ENCODE data around the gene KDM5A.
"Not testable (repeated sequence)": the region's sequence is repeated elsewhere in the genome, so short reads cannot be mapped to it uniquely, and the experiment has no call there.

Gene KDM5A

GRCh38 chr12:332581-333205, 56.4 kb downstream of the KDM5A start:
- no peak for DNase-seq (ENCODE audit: low read depth in 2 of 2)

GRCh38 chr12:331287-331686, 57.8 kb downstream of the KDM5A start:
- no peak for DNase-seq (ENCODE audit: low read depth in 2 of 2)

GRCh38 chr12:325906-326305, 63.2 kb downstream of the KDM5A start:
- DNase-seq (ENCODE audit: low read depth in 2 of 2) = no peak

GRCh38 chr12:323507-323906, 65.6 kb downstream of the KDM5A start:
- DNase-seq (ENCODE audit: low read depth in 2 of 2) = no peak

- no peak for DNase-seq (ENCODE audit: low read depth in 2 of 2)
Measured at GRCh38 chr12:321606-322326, 67.4 kb downstream of the KDM5A start.

- no peak for DNase-seq (ENCODE audit: low read depth in 2 of 2)
Measured at GRCh38 chr12:318759-319515, 70.2 kb downstream of the KDM5A start.

GRCh38 chr12:308511-308910, 80.6 kb downstream of the KDM5A start:
- no peak for DNase-seq (ENCODE audit: low read depth in 2 of 2)

- DNase-seq (ENCODE audit: low read depth in 2 of 2) = no peak
Measured at GRCh38 chr12:307406-307805, 81.7 kb downstream of the KDM5A start.

GRCh38 chr12:304805-305204, 84.3 kb downstream of the KDM5A start:
- DNase-seq (ENCODE audit: low read depth in 2 of 2) = no peak

- not testable (repeated sequence) for DNase-seq (ENCODE audit: low read depth in 2 of 2)
Measured at GRCh38 chr12:302766-303165, 86.4 kb downstream of the KDM5A start.

- DNase-seq (ENCODE audit: low read depth in 2 of 2) = not testable (repeated sequence)
Measured at GRCh38 chr12:300166-300565, 89.0 kb downstream of the KDM5A start.

GRCh38 chr12:299511-299910, 89.6 kb downstream of the KDM5A start:
- not testable (repeated sequence) for DNase-seq (ENCODE audit: low read depth in 2 of 2)

GRCh38 chr12:298059-298458, 91.1 kb downstream of the KDM5A start:
- DNase-seq (ENCODE audit: low read depth in 2 of 2) = not testable (repeated sequence)

GRCh38 chr12:295132-295531, 94.0 kb downstream of the KDM5A start:
- no peak for DNase-seq (ENCODE audit: low read depth in 2 of 2)

- DNase-seq (ENCODE audit: low read depth in 2 of 2) = no peak
Measured at GRCh38 chr12:293199-293598, 95.9 kb downstream of the KDM5A start.

- DNase-seq (ENCODE audit: low read depth in 2 of 2) = no peak
Measured at GRCh38 chr12:292186-292585, 96.9 kb downstream of the KDM5A start.

- no peak for DNase-seq (ENCODE audit: low read depth in 2 of 2)
Measured at GRCh38 chr12:291153-291723, 97.9 kb downstream of the KDM5A start.

- DNase-seq (ENCODE audit: low read depth in 2 of 2) = no peak
Measured at GRCh38 chr12:288687-289086, 100.4 kb downstream of the KDM5A start.

- no peak for DNase-seq (ENCODE audit: low read depth in 2 of 2)
Measured at GRCh38 chr12:286531-287300, 102.4 kb downstream of the KDM5A start.

GRCh38 chr12:278046-278445, 111.1 kb downstream of the KDM5A start:
- DNase-seq (ENCODE audit: low read depth in 2 of 2) = no peak

GRCh38 chr12:275812-276211, 113.3 kb downstream of the KDM5A start:
- DNase-seq (ENCODE audit: low read depth in 2 of 2) = no peak

- DNase-seq (ENCODE audit: low read depth in 2 of 2) = no peak
Measured at GRCh38 chr12:273382-273781, 115.7 kb downstream of the KDM5A start.
